Measurements from ENCODE around the gene MCHR2.

MCHR2 gene

GRCh38 chr6:99946005-99946404 lies 48.0 kb downstream of the MCHR2 start:
- Histone ChIP-seq H3K4me3 (ENCODE audit: low read depth, low read length) (no peak overlapping the region), H3K36me3 (ENCODE audit: control insufficient read depth in 2 of 2, insufficient read depth in 1 of 2, low read length in 2 of 2) (no peaks in the 10 kb centered on the region), H3K4me1 (ENCODE audit: control insufficient read depth, insufficient read depth, low read length) (no peaks in the 10 kb centered on the region), H3K27ac (ENCODE audit: extremely low read depth, low read depth, low read length) (no peak overlapping the region), H3K9me3 (ENCODE audit: control insufficient read depth, insufficient read depth, low read depth, low read length) (no peaks in the 10 kb centered on the region)
- POLR2A ChIA-PET = no interaction called here
- TF ChIP-seq ZNF341 (tag by site-specific recombination; IDR thresholded peaks at IDR 0.05; ENCODE audit: low read depth) (no peak), HOXD13 (CRISPR knock-in tag; IDR thresholded peaks at IDR 0.05; ENCODE audit: borderline replicate concordance) (no peak), ZNF639 (tag by site-specific recombination; IDR thresholded peaks at IDR 0.05) (no peak), ZNF211 (tag by site-specific recombination; IDR thresholded peaks at IDR 0.05; ENCODE audit: low read depth) (no peak), ZNF473 (tag by site-specific recombination; IDR thresholded peaks at IDR 0.05) (no peak), ZNF202 (tag by site-specific recombination; IDR thresholded peaks at IDR 0.05; ENCODE audit: borderline replicate concordance) (no peak), ZNF830 (tag by site-specific recombination; IDR thresholded peaks at IDR 0.05; ENCODE audit: low read depth) (no peak)
- CTCF ChIA-PET = no interaction called here

GRCh38 chr6:99943846-99944245 lies 50.2 kb downstream of the MCHR2 start:
- TF ChIP-seq ZNF610 (tag by site-specific recombination; IDR thresholded peaks at IDR 0.05; ENCODE audit: borderline replicate concordance) (no peak), BCL11B (tag by site-specific recombination; IDR thresholded peaks at IDR 0.05; ENCODE audit: low read depth) (no peak), ZSCAN16 (tag by site-specific recombination; IDR thresholded peaks at IDR 0.05) (no peak), YY1 (tag by site-specific recombination; IDR thresholded peaks at IDR 0.05) (no peak), ZSCAN4 (tag by site-specific recombination; IDR thresholded peaks at IDR 0.05) (no peak), SP2 (tag by site-specific recombination; IDR thresholded peaks at IDR 0.05) (no peak), ZBTB44 (tag by site-specific recombination; IDR thresholded peaks at IDR 0.05) (no peak), ZNF692 (tag by site-specific recombination; IDR thresholded peaks at IDR 0.05) (no peak), ZIC2 (tag by site-specific recombination; IDR thresholded peaks at IDR 0.05) (no peak), ZNF777 (tag by site-specific recombination; IDR thresholded peaks at IDR 0.05; ENCODE audit: borderline replicate concordance) (no peak), ZNF629 (tag by site-specific recombination; IDR thresholded peaks at IDR 0.05) (no peak), SP7 (tag by site-specific recombination; IDR thresholded peaks at IDR 0.05) (no peak), ZNF354C (tag by site-specific recombination; IDR thresholded peaks at IDR 0.05; ENCODE audit: borderline replicate concordance, low read depth) (no peak), ZNF266 (tag by site-specific recombination; IDR thresholded peaks at IDR 0.05; ENCODE audit: low read depth) (no peak), ZNF394 (tag by site-specific recombination; IDR thresholded peaks at IDR 0.05; ENCODE audit: borderline replicate concordance) (no peak), MYNN (tag by site-specific recombination; IDR thresholded peaks at IDR 0.05; ENCODE audit: borderline replicate concordance) (no peak), ZNF837 (tag by site-specific recombination; IDR thresholded peaks at IDR 0.05) (no peak), ZNF473 (tag by site-specific recombination; IDR thresholded peaks at IDR 0.05) (no peak), ZNF426 (tag by site-specific recombination; IDR thresholded peaks at IDR 0.05) (no peak)
- CTCF ChIA-PET = interaction anchor here (0.6 kb wide), 1 partner anchor 343 kb away, joined by 3 read pairs; no protein-coding TSS in a partner anchor
- POLR2A ChIA-PET = no interaction called here
- Histone ChIP-seq H3K4me1 (ENCODE audit: control insufficient read depth, insufficient read depth, low read length) (no peaks in the 10 kb centered on the region), H3K4me3 (ENCODE audit: low read depth, low read length) (no peak overlapping the region), H3K27ac (ENCODE audit: extremely low read depth, low read depth, low read length) (no peak overlapping the region), H3K36me3 (ENCODE audit: control insufficient read depth in 2 of 2, insufficient read depth in 1 of 2, low read length in 2 of 2) (no peaks in the 10 kb centered on the region), H3K9me3 (ENCODE audit: control insufficient read depth, insufficient read depth, low read depth, low read length) (no peaks in the 10 kb centered on the region)
